RWPE1 (cell line): ENCODE results near the gene ADGRL3.

Experiments used
- CTCF ChIA-PET: fragments of 350-600 bp; sonication (Branson Sonifier 250); formaldehyde crosslinking; extraction: SDS; loops from one replicate; lab custom pipeline; 2021; lab: Yijun Ruan, JAX
- POLR2A ChIA-PET: fragments of 400-600 bp; formaldehyde crosslinking; extraction: SDS; loops from one replicate; lab custom pipeline; 2020; ENCODE audit warnings: antibody characterized with exemption; ENCODE audit not compliant: low non-redundant PET; lab: Yijun Ruan, JAX
- DNase-seq: peaks from one replicate; pipeline ENCODE4 v3.0.0; 2012; ENCODE audit warnings: low spot score
- H3K27ac ChIP-seq: fragments of 450-650 bp; 2 replicates; pipeline ENCODE4 v1.5.1; 2017
- CTCF ChIP-seq: fragments of 450-650 bp; conservative IDR thresholded peaks from 2 replicates; pipeline ENCODE4 v1.5.1; 2017; ENCODE audit warnings: low read depth, mild to moderate bottlenecking

Gene ADGRL3

GRCh38 chr4:61734409-61734808 is 534.3 kb downstream of the ADGRL3 start:
- TF ChIP-seq CTCF: no peak
- CTCF ChIA-PET: no interaction called here
- POLR2A ChIA-PET: no interaction called here
- no peak for DNase-seq
- H3K27ac ChIP-seq: no peak overlapping the region

- CTCF ChIA-PET: no interaction called here
- POLR2A ChIA-PET: no interaction called here
- no peak for DNase-seq
- no peak overlapping the region for H3K27ac ChIP-seq
- TF ChIP-seq CTCF: no peak
Measured at GRCh38 chr4:61739887-61740286, 539.8 kb downstream of the ADGRL3 start.

GRCh38 chr4:61740886-61741285 is 540.8 kb downstream of the ADGRL3 start:
- H3K27ac ChIP-seq: no peak overlapping the region
- no peak for TF ChIP-seq CTCF
- ChIA-PET POLR2A (no interaction called here), CTCF (interaction anchor here (1.0 kb wide), 1 partner anchor 25 kb away, joined by 3 read pairs; no protein-coding TSS in a partner anchor)
- no peak for DNase-seq

GRCh38 chr4:61741327-61742096 is 541.4 kb downstream of the ADGRL3 start:
- ChIA-PET CTCF (interaction anchor here (0.7 to 1.0 kb wide), 2 partner anchors 26 to 143 kb away, joined by 3 read pairs; no protein-coding TSS in a partner anchor), POLR2A (no interaction called here)
- DNase-seq: peak; percentile 2
- no peak overlapping the region for H3K27ac ChIP-seq
- TF ChIP-seq CTCF: no peak; the same call in 1 of the 2 replicates

GRCh38 chr4:61750810-61751209 is 550.7 kb downstream of the ADGRL3 start:
- ChIA-PET CTCF (interaction anchor here (0.6 kb wide), 1 partner anchor 149 kb away, joined by 3 read pairs; no protein-coding TSS in a partner anchor), POLR2A (no interaction called here)
- no peak overlapping the region for H3K27ac ChIP-seq
- TF ChIP-seq CTCF: no peak
- no peak for DNase-seq

- TF ChIP-seq CTCF: no peak
- DNase-seq: no peak
- no peak overlapping the region for H3K27ac ChIP-seq
- POLR2A ChIA-PET: no interaction called here
- CTCF ChIA-PET: no interaction called here
Measured at GRCh38 chr4:61752617-61753016, 552.5 kb downstream of the ADGRL3 start.
